Measurements from ENCODE around the gene TBC1D22A.
"Not testable (repeated sequence)": the region's sequence is repeated elsewhere in the genome, so short reads cannot be mapped to it uniquely, and the experiment has no call there.

Gene TBC1D22A

DNA sequence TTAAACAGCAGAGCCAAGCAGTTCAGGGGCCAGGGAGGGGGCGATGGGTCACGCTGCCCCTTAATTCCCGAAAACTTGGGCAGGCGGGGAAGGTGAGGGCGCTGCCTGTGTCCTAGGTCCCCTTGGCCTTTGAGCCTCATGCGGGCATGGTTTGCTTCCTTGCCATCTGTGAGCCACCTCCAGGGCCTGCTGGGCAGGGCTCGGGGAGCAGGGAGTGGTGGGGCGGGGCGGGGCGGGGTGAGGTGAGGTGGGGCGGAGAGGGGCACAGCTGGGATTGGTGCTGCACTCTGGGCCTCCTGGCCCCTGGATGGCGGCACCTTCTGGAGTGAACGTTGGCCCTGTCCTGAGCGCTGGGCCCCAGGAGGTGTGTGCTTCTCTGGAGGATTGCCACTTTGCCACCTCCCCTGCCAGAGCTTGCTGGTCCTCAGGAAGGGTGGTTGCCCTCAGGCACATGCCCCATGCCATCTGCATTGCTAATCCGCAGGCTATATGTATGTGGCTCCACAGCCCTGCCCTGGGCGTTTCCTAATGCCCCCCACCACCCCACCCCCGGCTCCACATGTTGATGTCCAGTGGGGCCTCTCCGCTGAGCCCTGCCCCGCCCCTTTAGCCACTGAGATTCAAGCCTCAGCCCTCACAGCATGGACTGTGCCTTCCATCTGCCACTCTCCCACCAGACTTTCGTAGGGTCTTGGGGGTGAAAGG is 352.5 kb downstream of the TBC1D22A start:
- no peak for DNase-seq

GRCh38 chr22:47115518-47115890 is 353.1 kb downstream of the TBC1D22A start:
- no peak for DNase-seq

- DNase-seq: no peak
Measured at GRCh38 chr22:47115921-47116320, 353.5 kb downstream of the TBC1D22A start.

DNA sequence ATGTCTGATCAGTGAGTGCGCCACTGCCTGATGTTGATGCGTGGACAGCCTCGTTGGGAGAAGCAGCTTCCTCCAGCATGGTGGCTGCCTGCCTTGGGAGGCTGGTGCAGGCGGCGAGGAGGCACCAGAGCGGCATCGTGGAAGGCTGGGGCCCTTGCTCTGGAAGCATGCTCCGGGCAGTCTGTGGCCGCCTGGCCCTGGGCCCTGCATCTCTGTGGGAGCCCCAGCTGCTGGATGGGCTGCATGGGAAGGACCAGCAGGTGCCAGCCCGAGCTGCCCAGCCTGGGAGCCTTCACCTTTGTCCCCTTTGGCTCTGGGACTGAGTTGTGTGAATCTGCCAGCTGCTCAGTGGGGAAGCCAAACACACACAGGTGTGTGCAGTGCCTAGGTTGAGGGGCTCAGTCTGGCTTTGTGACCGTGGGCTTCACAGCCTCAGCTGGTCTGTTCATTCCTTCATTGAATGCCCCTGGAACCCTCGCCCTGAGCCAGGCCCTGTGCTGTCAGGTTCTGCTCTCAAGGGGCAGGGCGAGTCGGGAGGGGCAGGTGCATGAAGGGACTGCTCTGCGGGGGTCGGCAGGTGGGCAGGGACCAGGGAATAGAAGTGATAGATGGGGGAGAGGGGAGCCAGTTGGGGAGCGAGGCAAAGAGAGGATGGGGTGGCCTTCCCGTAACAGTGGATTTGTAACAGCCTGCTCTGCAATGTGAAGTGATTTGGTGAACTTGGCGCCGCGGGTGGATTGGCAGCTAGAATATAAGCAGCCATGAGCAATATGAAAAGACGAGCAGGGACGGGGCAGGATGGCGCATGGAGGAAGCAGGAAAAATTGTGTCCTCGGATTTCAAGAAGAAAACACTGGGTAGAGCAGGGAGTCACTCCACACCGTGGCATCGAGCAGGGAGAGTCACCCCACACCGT is 354.2 kb downstream of the TBC1D22A start:
- no peak for DNase-seq

DNA sequence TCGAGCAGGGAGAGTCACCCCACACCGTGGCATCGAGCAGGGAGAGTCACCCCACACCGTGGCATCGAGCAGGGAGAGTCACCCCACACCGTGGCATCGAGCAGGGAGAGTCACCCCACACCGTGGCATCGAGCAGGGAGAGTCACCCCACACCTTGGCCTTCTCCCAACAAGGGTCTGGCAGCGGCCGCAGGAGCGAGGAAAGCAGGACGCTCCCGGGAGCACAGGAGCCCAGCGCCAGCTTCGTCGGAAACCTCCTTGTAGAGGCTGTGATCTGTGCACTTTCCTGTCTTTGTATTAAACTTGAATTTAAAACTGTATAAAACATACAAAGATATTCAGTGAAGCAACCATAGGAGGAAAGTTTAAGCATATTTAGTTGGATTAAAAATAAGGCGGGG is 355.0 kb downstream of the TBC1D22A start:
- DNase-seq: not testable (repeated sequence)

GRCh38 chr22:47119181-47119580 is 356.7 kb downstream of the TBC1D22A start:
- peak in 1 of 2 experiments; percentile 48 for DNase-seq

DNA sequence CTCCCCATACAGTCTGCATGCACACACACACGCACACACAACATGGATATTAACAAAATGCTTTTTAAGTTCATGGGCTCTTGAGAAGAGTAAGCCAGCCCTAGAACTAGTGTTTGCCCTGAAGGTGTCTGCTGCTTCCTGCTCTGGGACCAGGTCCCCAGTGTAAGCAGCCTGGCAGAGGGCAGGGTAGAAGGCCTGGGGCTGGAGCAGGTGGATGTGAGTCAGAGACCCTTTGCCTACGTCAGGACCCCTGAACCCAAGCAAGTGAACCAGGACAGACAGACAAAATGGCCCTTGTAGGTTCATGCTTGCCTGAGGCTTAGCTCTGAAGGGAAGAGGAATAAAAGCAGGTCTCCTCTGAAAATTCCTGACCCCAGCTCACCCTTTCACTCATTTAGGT is 357.9 kb downstream of the TBC1D22A start:
- DNase-seq: no peak

DNA sequence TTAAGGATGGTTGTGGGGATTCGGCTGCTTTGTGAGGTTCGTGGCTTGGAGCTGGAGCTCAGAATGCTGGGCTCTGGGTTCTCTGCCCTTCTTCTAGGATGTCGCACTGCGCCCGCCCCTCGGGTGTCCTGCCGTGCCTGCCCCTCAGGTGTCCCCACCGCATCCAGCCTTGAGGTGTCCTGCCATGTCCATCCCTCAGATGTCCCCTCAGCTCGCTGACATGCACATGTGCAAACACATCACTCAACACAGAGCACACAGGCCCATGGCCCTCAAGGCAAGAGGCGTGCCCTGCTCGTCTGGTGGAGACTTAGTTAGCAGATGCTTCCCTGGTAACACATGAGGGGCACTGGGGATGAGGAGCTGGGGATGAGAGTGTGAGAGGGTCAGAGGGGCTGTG is 359.3 kb downstream of the TBC1D22A start:
- DNase-seq: no peak

- no peak for DNase-seq
Measured at GRCh38 chr22:47122441-47123000, 360.1 kb downstream of the TBC1D22A start.

DNA sequence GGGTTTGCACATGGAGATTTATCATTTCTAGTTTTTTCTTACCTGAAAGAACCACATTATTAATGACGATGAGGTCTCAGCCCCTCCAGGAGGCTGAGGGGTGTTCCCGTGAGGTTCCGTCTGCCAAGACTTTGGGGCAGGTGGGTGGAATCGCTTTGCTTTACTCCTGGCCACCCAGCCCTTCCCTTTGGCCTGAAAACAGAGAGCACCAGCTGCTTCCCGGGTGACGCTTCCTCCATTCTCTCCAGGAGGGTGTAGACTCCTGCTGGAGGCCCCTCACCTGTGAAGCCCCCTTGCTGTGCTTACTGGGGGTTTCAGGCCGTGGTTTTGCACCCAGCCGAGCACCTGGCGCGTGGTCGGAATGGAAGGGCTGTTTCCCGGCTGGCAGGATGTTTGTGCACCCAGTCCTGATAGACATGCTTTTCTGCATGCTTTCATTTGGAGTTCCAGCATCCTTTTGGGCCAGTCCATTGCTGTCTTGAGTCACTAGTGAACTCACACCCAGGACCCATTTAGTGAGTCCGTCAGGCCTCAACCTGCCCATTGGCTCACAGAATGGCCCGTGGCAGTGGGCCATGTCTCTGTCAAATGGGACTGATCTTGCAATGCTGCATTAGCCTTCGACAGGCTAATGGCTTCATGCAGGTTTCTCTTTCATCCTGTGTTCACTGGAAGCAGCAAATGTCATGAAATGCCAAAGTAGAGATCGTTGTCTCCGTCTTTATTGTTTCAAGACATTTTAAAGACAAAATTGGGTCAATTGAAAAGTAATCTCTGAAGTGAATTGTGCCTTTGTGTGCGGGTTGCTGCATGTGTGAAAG is 360.8 kb downstream of the TBC1D22A start:
- no peak for DNase-seq

DNA sequence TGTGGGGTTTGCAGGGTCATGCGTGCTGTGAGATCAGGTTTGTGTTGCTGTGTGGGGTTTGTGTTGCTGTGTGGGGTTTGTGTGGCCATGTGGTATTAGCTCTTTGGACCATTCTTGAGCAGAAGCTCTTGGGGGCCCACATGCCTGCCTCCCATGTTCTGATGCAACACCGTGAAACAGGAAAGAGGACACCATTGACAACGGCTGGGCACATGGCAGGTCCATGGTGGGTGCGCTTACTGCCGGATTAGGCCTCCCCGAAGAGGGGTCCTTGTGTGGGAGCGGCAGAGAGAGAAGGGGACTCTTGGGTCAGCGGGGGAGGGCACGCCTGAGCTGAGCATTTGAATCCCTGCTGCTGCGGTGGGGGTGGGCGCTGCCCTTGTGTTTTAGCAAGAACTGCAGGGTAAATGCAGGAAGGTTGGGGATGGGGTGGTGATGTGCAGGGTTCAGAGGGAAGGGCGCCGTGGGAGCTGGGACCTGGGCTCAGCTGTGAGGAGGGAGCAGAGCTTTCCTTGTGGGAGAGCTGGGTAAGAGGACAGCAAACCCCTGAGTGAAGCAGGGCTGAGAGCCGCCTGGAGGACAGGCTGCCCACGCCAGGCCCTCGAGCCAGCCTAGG is 361.5 kb downstream of the TBC1D22A start:
- no peak for DNase-seq

DNA sequence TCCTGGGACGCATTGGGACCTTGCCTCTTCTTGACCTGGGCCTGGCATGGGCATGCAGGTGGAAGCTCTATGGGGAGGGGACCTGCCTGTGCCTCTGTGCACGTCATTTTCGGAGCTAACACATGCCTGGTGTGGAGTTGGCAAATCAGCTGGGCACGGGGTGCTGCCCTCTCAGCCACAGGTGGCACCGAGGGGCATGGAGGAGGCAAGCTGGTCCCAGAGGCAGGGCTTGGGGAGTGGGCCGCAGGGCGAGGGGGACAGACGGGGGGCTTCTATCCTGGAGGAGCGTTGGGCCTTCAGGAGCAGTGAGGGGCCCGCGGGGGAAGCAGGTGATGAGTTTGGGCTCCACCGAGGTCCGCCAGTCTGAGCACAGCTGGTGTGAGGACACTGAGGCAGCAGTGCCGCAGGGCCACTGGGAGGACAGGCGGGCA is 362.0 kb downstream of the TBC1D22A start:
- no peak for DNase-seq

- DNase-seq: no peak
Measured at GRCh38 chr22:47124961-47125360, 362.5 kb downstream of the TBC1D22A start.

DNA sequence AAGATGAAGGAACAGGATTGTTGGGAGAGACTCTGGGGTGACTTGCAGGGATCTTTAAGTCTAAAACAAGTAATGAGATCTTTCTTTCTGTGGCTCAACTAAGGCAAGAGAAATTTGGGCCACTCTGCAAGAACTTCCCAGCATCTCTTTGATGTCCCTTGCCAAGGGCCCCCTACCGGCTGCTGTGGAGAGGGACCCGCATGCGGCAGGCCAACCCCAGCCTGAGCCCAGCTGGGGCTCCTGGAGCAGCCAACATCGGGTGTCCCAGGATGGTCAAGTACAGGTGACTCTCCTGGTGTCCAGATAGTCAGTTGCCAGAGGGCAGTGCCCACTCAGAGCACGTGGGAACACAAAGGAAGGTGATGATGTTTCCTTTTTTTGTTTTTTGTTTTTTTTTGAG is 363.2 kb downstream of the TBC1D22A start:
- DNase-seq: no peak

DNA sequence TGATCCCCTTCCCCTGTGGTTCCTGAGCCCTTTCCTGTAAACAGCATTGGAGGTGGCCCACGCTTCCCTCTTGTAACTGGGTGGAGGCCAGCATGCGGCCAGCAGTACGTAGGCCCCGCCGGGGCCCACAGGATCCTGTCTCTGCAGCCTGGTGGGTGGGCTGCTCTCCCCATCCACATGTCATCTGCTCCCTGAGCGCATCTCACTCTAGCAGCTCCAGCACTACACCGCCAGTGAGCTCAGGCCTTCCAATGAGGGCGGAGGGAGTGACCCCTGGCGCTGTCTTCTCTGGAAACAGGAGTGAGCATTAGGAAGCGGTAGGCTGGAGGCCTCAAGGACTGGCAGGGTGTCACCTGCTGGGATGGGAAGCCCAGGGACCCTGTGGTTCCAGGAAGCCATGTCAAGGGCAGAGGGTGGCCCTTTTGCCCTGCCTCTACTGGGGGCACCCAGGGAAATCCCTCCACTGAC is 363.9 kb downstream of the TBC1D22A start:
- no peak for DNase-seq

DNA sequence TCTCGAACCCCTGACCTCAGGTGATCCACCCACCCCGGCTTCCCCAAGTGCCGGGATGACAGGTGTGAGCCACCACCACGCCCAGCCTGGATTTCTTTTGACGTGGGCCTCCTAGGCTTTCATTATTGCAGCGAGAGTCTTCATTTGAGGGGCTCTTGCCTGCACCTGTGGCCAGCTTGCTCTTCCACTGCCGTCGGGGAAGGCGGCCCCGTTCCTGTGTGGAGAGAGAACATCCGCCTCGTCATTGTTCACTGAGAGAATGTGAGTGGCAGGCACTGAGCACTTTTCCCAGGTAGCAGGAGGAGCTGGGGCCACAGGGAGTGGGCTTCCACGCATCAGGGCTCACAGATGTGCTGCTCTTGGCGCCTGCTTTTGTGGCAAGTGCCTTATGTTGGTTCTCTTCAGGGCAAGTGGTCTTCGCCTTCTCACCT is 365.0 kb downstream of the TBC1D22A start:
- DNase-seq: no peak

DNA sequence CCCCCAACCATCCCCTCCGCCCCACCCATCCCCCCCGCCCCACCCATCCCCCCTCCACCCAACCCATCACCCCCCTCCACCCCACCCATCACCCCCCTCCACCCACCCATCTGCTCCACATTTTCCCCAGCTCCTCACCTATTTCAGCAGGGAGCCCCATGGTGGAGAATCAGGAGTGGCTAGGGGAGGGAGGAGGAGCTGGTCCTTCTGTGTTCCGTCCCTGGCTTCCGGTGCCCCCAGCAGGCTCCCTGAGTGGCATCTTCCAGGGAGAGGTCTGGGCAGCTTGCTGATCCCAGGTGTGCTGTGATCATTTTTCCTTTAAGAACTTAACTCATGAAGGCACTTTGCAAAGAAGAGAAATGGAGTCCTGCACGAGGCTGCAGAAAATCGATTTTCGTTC is 365.8 kb downstream of the TBC1D22A start:
- DNase-seq: no peak

GRCh38 chr22:47128622-47129215 is 366.3 kb downstream of the TBC1D22A start:
- DNase-seq: no peak

- no peak for DNase-seq
Measured at GRCh38 chr22:47129902-47130635, 367.6 kb downstream of the TBC1D22A start.

- DNase-seq: no peak
Measured at GRCh38 chr22:47130883-47131631, 368.6 kb downstream of the TBC1D22A start.

Data from NCI-H446 (cell line).